Measurements from ENCODE around the gene GSTT2B.
"Not testable (repeated sequence)": the region's sequence is repeated elsewhere in the genome, so short reads cannot be mapped to it uniquely, and the experiment has no call there.

Gene GSTT2B

GRCh38 chr22:23961084-23961771, at the start of gene GSTT2B:
GSTT2B (minus strand) TSS chr22:23961195; CDS start chr22:23961131, 64 bp downstream.
- not testable (repeated sequence) for DNase-seq

- DNase-seq, result no peak
These were observed 49.0 kb upstream of the GSTT2B start for GRCh38 chr22:24010018-24010391.

- no peak for DNase-seq
These were observed 48.4 kb upstream of the GSTT2B start for GRCh38 chr22:24009227-24010017.

GRCh38 chr22:24008381-24009226, 47.6 kb upstream of the GSTT2B start:
- DNase-seq, result no peak

- no peak for DNase-seq
These were observed 47.0 kb upstream of the GSTT2B start for GRCh38 chr22:24008022-24008283.

- DNase-seq, result no peak
These were observed 46.4 kb upstream of the GSTT2B start for GRCh38 chr22:24007253-24008021.

- no peak for DNase-seq
These were observed 45.9 kb upstream of the GSTT2B start for GRCh38 chr22:24006914-24007214.

- no peak for DNase-seq
These were observed 45.4 kb upstream of the GSTT2B start for GRCh38 chr22:24006207-24006913.

- DNase-seq, result no peak
These were observed 44.2 kb upstream of the GSTT2B start, which contains the start of gene GSTT4 for GRCh38 chr22:24005201-24005600. GSTT4 (minus strand) TSS chr22:24005453; CDS start chr22:24005356, 97 bp downstream.

GRCh38 chr22:24003887-24004286, 42.9 kb upstream of the GSTT2B start:
- no peak for DNase-seq

GRCh38 chr22:24002851-24003250, 41.9 kb upstream of the GSTT2B start:
- DNase-seq, result no peak

- no peak for DNase-seq
These were observed 41.3 kb upstream of the GSTT2B start for GRCh38 chr22:24002272-24002671.

- DNase-seq, result no peak
These were observed 40.3 kb upstream of the GSTT2B start for GRCh38 chr22:24001314-24001713.

GRCh38 chr22:23999779-24000178, 38.8 kb upstream of the GSTT2B start:
- DNase-seq, result not testable (repeated sequence)

GRCh38 chr22:23997092-23997491, 36.1 kb upstream of the GSTT2B start:
- no peak for DNase-seq

- DNase-seq, result not testable (repeated sequence)
These were observed 32.7 kb upstream of the GSTT2B start for GRCh38 chr22:23993581-23994177.

GRCh38 chr22:23993080-23993479, 32.1 kb upstream of the GSTT2B start:
- DNase-seq, result not testable (repeated sequence)

GRCh38 chr22:23989583-23990244, 28.7 kb upstream of the GSTT2B start:
- DNase-seq, result not testable (repeated sequence)

- not testable (repeated sequence) for DNase-seq
These were observed 25.7 kb upstream of the GSTT2B start for GRCh38 chr22:23986538-23987178.

GRCh38 chr22:23986089-23986488, 25.1 kb upstream of the GSTT2B start:
- DNase-seq, result not testable (repeated sequence)

GRCh38 chr22:23984430-23984829, 23.4 kb upstream of the GSTT2B start:
- peak; percentile 82 for DNase-seq

Measured in stimulated activated CD4-positive, alpha-beta T cell treated with anti-CD3 and anti-CD28 coated beads, Interleukin-4, amount 100 ng/mL, for 24 hours (primary cell).